Activated T-cell treated with anti-CD3 and anti-CD28 coated beads, Interleukin-2, amount 50 U/mL, for 72 hours (primary cell): Measurements from ENCODE around the gene ANKHD1. TPM values are rescaled to one million over a fixed set of nuclear protein-coding genes. Genes with fewer than 3 reads are reported as not detected.

Source experiments
- ATAC-seq, 2 donors: fragments of 150-1000 bp; cut with Tn5 transposase; replicated peaks in 1 of 2; 2 replicates each; pipeline ENCODE4 v1.10.0; 2021; ENCODE audit warnings: moderate library complexity in 2 of 2, mild to moderate bottlenecking in 1 of 2
- DNase-seq, 2 donors: peaks; one replicate each; pipeline ENCODE4 v3.0.0; 2021 to 2022; ENCODE audit warnings: mixed read lengths in 1 of 2
- H3K27ac Mint-ChIP-seq: one replicate; pipeline ENCODE4 v1.8.0; 2022; ENCODE audit warnings: mild to moderate bottlenecking, moderate library complexity, mixed read lengths
- H3K27me3 Mint-ChIP-seq: one replicate; pipeline ENCODE4 v1.8.0; 2022; ENCODE audit warnings: low read depth, mixed read lengths
- H3K36me3 Mint-ChIP-seq, 2 donors: one replicate each; pipeline ENCODE4 v1.8.0; 2022; ENCODE audit warnings: mixed read lengths in 2 of 2, mild to moderate bottlenecking in 1 of 2; ENCODE audit not compliant: insufficient read depth in 2 of 2
- H3K4me1 Mint-ChIP-seq: one replicate; pipeline ENCODE4 v1.8.0; 2022; ENCODE audit warnings: low read depth, mixed read lengths
- H3K4me3 Mint-ChIP-seq, 2 donors: one replicate each; pipeline ENCODE4 v1.8.0; 2022; ENCODE audit warnings: mild to moderate bottlenecking in 2 of 2, mixed read lengths in 2 of 2, moderate library complexity in 2 of 2
- H3K9me3 Mint-ChIP-seq, 2 donors: one replicate each; pipeline ENCODE4 v1.8.0; 2022; ENCODE audit warnings: mixed read lengths in 2 of 2
- total RNA-seq, 2 donors: library from RNA; stranded (reverse); gene quantifications; one replicate each; pipeline ENCODE4 v1.2.3, GENCODE V29; 2022

The ANKHD1 gene
- total RNA-seq, 2 donors from 2014 or later: 122 to 140 TPM

- Mint-ChIP-seq H3K27ac (peak overlapping the region; percentile 39), H3K4me3 (peak overlapping the region; percentile 88 to 94), H3K4me1 (peaks cover 49% of the 10 kb centered on the region), H3K36me3 (peaks cover 10 to 25% of the 10 kb centered on the region in 2 donors), H3K27me3 (no peaks in the 10 kb centered on the region), H3K9me3 (no peaks in the 10 kb centered on the region)
- no peak for DNase-seq
- ATAC-seq: peak in 1 of 2 donors; percentile 5
These were observed 145.3 kb downstream of the ANKHD1 start for GRCh38 chr5:140546851-140547507.

- Mint-ChIP-seq H3K27me3 (no peaks in the 10 kb centered on the region), H3K36me3 (peaks cover 10 to 23% of the 10 kb centered on the region in 2 donors), H3K4me3 (peak within 1 kb of the TSS; percentile 88 to 94), H3K4me1 (peaks cover 55% of the 10 kb centered on the region), H3K27ac (peak within 1 kb of the TSS; percentile 96), H3K9me3 (no peaks in the 10 kb centered on the region)
- ATAC-seq (peak; percentile 96), DNase-seq (peak; percentile 88 to 89)
These were observed 146.1 kb downstream of the ANKHD1 start, which contains the start of gene EIF4EBP3 for GRCh38 chr5:140547508-140548299. Gene EIF4EBP3, plus strand, starts transcription at chr5:140547662. Its CDS starts 76 bp downstream, at chr5:140547738.

GRCh38 chr5:140548300-140548688, 146.7 kb downstream of the ANKHD1 start:
- ATAC-seq (peak; percentile 0 to 2), DNase-seq (no peak)
- Mint-ChIP-seq H3K27me3 (no peaks in the 10 kb centered on the region), H3K9me3 (no peaks in the 10 kb centered on the region), H3K27ac (peak overlapping the region; percentile 96), H3K4me3 (peak overlapping the region; percentile 88 to 94), H3K36me3 (peaks cover 12 to 28% of the 10 kb centered on the region in 2 donors), H3K4me1 (peaks cover 61% of the 10 kb centered on the region)

GRCh38 chr5:140548791-140549190, 147.2 kb downstream of the ANKHD1 start:
- no peaks in the 10 kb centered on the region for H3K9me3 Mint-ChIP-seq
- H3K27ac Mint-ChIP-seq: peak overlapping the region; percentile 96
- no peaks in the 10 kb centered on the region for H3K27me3 Mint-ChIP-seq
- H3K4me3 Mint-ChIP-seq: peak overlapping the region; percentile 88 to 94
- DNase-seq (no peak), ATAC-seq (no peak)
- peaks cover 17 to 32% of the 10 kb centered on the region in 2 donors for H3K36me3 Mint-ChIP-seq
- H3K4me1 Mint-ChIP-seq: peaks cover 66% of the 10 kb centered on the region

- Mint-ChIP-seq H3K4me3 (peak overlapping the region; percentile 88 to 94), H3K27me3 (no peaks in the 10 kb centered on the region), H3K9me3 (no peaks in the 10 kb centered on the region), H3K36me3 (peaks cover 18 to 31% of the 10 kb centered on the region in 2 donors), H3K4me1 (peaks cover 73% of the 10 kb centered on the region), H3K27ac (peak overlapping the region; percentile 53)
- ATAC-seq: no peak
- DNase-seq: no peak
These were observed 147.9 kb downstream of the ANKHD1 start for GRCh38 chr5:140549237-140550144.

- Mint-ChIP-seq H3K4me3 (peak overlapping the region in 1 of 2 donors; percentile 0), H3K4me1 (peaks cover 82% of the 10 kb centered on the region), H3K9me3 (no peaks in the 10 kb centered on the region), H3K36me3 (peaks cover 17 to 29% of the 10 kb centered on the region in 2 donors), H3K27me3 (no peaks in the 10 kb centered on the region), H3K27ac (peak overlapping the region; percentile 27)
- no peak for DNase-seq
- no peak for ATAC-seq
These were observed 148.8 kb downstream of the ANKHD1 start for GRCh38 chr5:140550147-140551079.

- DNase-seq (no peak), ATAC-seq (no peak)
- H3K4me3 Mint-ChIP-seq: peak overlapping the region in 1 of 2 donors; percentile 9
- no peaks in the 10 kb centered on the region for H3K9me3 Mint-ChIP-seq
- H3K27me3 Mint-ChIP-seq: no peaks in the 10 kb centered on the region
- peaks cover 22 to 29% of the 10 kb centered on the region in 2 donors for H3K36me3 Mint-ChIP-seq
- H3K4me1 Mint-ChIP-seq: peaks cover 90% of the 10 kb centered on the region
- peak overlapping the region; percentile 89 for H3K27ac Mint-ChIP-seq
These were observed 150.2 kb downstream of the ANKHD1 start for GRCh38 chr5:140551872-140552271.

- Mint-ChIP-seq H3K27ac (peak overlapping the region; percentile 95), H3K9me3 (no peaks in the 10 kb centered on the region), H3K4me3 (peak overlapping the region; percentile 88 to 91), H3K36me3 (peaks cover 22 to 29% of the 10 kb centered on the region in 2 donors), H3K4me1 (peaks cover 85% of the 10 kb centered on the region), H3K27me3 (no peaks in the 10 kb centered on the region)
- ATAC-seq (peak; percentile 39 to 43), DNase-seq (no peak)
These were observed 152.0 kb downstream of the ANKHD1 start for GRCh38 chr5:140553657-140554056.

- H3K36me3 Mint-ChIP-seq: peaks cover 21 to 27% of the 10 kb centered on the region in 2 donors
- ATAC-seq: peak in 1 of 2 donors; percentile 17
- peak overlapping the region; percentile 88 to 91 for H3K4me3 Mint-ChIP-seq
- DNase-seq: no peak
- peaks cover 78% of the 10 kb centered on the region for H3K4me1 Mint-ChIP-seq
- no peaks in the 10 kb centered on the region for H3K27me3 Mint-ChIP-seq
- H3K9me3 Mint-ChIP-seq: no peaks in the 10 kb centered on the region
- H3K27ac Mint-ChIP-seq: peak overlapping the region; percentile 95
These were observed 152.8 kb downstream of the ANKHD1 start for GRCh38 chr5:140554454-140554853.

- DNase-seq: no peak
- Mint-ChIP-seq H3K27me3 (no peaks in the 10 kb centered on the region), H3K9me3 (no peaks in the 10 kb centered on the region), H3K4me3 (peak overlapping the region; percentile 88 to 91), H3K36me3 (peaks cover 18 to 19% of the 10 kb centered on the region in 2 donors), H3K4me1 (peaks cover 65% of the 10 kb centered on the region), H3K27ac (peak overlapping the region; percentile 95)
- ATAC-seq: no peak
These were observed 154.2 kb downstream of the ANKHD1 start for GRCh38 chr5:140555747-140556312.

- peaks cover 59% of the 10 kb centered on the region for H3K4me1 Mint-ChIP-seq
- DNase-seq (no peak), ATAC-seq (no peak)
- peak overlapping the region; percentile 88 to 91 for H3K4me3 Mint-ChIP-seq
- H3K36me3 Mint-ChIP-seq: peaks cover 14 to 18% of the 10 kb centered on the region in 2 donors
- H3K27me3 Mint-ChIP-seq: no peaks in the 10 kb centered on the region
- peak overlapping the region; percentile 95 for H3K27ac Mint-ChIP-seq
- no peaks in the 10 kb centered on the region for H3K9me3 Mint-ChIP-seq
These were observed 154.8 kb downstream of the ANKHD1 start for GRCh38 chr5:140556438-140556837.
